Right hindlimb (tissue), 1 donor: Measurements from ENCODE around the gene MMP26.

Experiments used
- DNase-seq: peaks from one replicate; pipeline ENCODE4 v3.0.0-alpha.2; 2018

MMP26 gene

GRCh38 chr11:4727171-4727570 lies 22.6 kb downstream of the MMP26 start:
- DNase-seq = no peak

DNA sequence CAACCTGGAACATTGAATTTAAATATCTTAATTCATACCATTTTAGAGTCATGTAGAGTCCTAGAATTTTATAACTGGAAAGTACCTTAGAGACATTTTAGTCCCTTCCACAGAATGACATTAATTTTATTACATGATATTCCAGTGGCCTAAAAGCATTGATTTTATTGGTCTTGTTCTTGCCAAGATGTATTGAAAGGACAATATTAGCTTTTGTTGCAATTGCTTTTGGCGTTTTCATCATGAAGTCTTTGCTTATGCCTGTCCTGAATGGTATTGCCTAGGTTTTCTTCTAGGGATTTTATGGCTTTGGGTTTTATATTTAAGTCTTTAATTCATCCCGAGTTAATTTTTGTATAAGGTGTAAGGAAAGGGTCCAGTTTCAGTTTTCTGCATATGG lies 36.2 kb downstream of the MMP26 start:
- no peak for DNase-seq

- no peak for DNase-seq
Measured at GRCh38 chr11:4748438-4748837, 43.9 kb downstream of the MMP26 start.

DNA sequence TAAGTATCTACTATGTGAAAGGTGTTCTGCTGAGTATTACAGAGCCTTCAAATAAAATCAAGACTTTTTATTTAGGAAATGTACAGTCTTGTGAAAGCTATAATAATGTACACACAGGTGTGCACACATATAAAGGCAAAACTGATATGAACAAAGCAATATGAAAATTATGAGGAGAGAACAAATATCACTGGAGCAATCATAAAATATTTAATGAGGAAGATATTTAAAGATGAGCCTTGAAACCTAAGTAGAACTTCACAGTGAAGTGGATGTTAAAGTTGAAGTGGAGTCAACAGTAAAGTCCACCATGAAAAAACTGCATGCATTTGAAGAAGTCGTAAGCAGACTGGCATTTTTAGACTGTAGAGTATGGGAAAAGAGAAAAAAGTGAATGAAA lies 46.6 kb downstream of the MMP26 start:
- DNase-seq = no peak
